ENCODE measurements around the gene FAR1.

FAR1 gene

GRCh38 chr11:13669544-13670488 lies 1.3 kb downstream of the FAR1 start:
- no peak for DNase-seq (ENCODE audit: low read depth in 2 of 2)

- DNase-seq (ENCODE audit: low read depth in 2 of 2), result no peak
These were observed 4.2 kb downstream of the FAR1 start for GRCh38 chr11:13672576-13673210.

GRCh38 chr11:13674799-13675509 lies 6.5 kb downstream of the FAR1 start:
- no peak for DNase-seq (ENCODE audit: low read depth in 2 of 2)

- no peak for DNase-seq (ENCODE audit: low read depth in 2 of 2)
These were observed 8.1 kb downstream of the FAR1 start for GRCh38 chr11:13676576-13676975.

GRCh38 chr11:13679768-13680167 lies 11.3 kb downstream of the FAR1 start:
- no peak for DNase-seq (ENCODE audit: low read depth in 2 of 2)

GRCh38 chr11:13680501-13681264 lies 12.2 kb downstream of the FAR1 start:
- DNase-seq (ENCODE audit: low read depth in 2 of 2), result no peak

- no peak for DNase-seq (ENCODE audit: low read depth in 2 of 2)
These were observed 13.0 kb downstream of the FAR1 start for GRCh38 chr11:13681446-13681845.

GRCh38 chr11:13682212-13682611 lies 13.7 kb downstream of the FAR1 start:
- DNase-seq (ENCODE audit: low read depth in 2 of 2), result no peak

- no peak for DNase-seq (ENCODE audit: low read depth in 2 of 2)
These were observed 17.1 kb downstream of the FAR1 start for GRCh38 chr11:13685461-13686108.

- no peak for DNase-seq (ENCODE audit: low read depth in 2 of 2)
These were observed 18.3 kb downstream of the FAR1 start for GRCh38 chr11:13686776-13687175.

GRCh38 chr11:13687271-13687670 lies 18.8 kb downstream of the FAR1 start:
- DNase-seq (ENCODE audit: low read depth in 2 of 2), result no peak

GRCh38 chr11:13691286-13691899 lies 22.9 kb downstream of the FAR1 start:
- DNase-seq (ENCODE audit: low read depth in 2 of 2), result no peak

GRCh38 chr11:13692172-13692571 lies 23.7 kb downstream of the FAR1 start:
- no peak for DNase-seq (ENCODE audit: low read depth in 2 of 2)

- DNase-seq (ENCODE audit: low read depth in 2 of 2), result no peak
These were observed 25.6 kb downstream of the FAR1 start for GRCh38 chr11:13694115-13694514.

- DNase-seq (ENCODE audit: low read depth in 2 of 2), result no peak
These were observed 27.4 kb downstream of the FAR1 start for GRCh38 chr11:13695886-13696285.

- DNase-seq (ENCODE audit: low read depth in 2 of 2), result no peak
These were observed 29.2 kb downstream of the FAR1 start for GRCh38 chr11:13697710-13698109.

GRCh38 chr11:13698132-13698531 lies 29.7 kb downstream of the FAR1 start:
- DNase-seq (ENCODE audit: low read depth in 2 of 2), result no peak

GRCh38 chr11:13699041-13699440 lies 30.6 kb downstream of the FAR1 start:
- no peak for DNase-seq (ENCODE audit: low read depth in 2 of 2)

GRCh38 chr11:13699870-13700269 lies 31.4 kb downstream of the FAR1 start:
- no peak for DNase-seq (ENCODE audit: low read depth in 2 of 2)

- DNase-seq (ENCODE audit: low read depth in 2 of 2), result no peak
These were observed 33.0 kb downstream of the FAR1 start for GRCh38 chr11:13701506-13701905.

- no peak for DNase-seq (ENCODE audit: low read depth in 2 of 2)
These were observed 33.6 kb downstream of the FAR1 start for GRCh38 chr11:13702071-13702470.
